Fibroblast of peridontal ligament (primary cell): ENCODE results near the gene SFXN4.
"Not testable (repeated sequence)": the region's sequence is repeated elsewhere in the genome, so short reads cannot be mapped to it uniquely, and the experiment has no call there.

Source experiments
- DNase-seq: peaks from one replicate; pipeline ENCODE4 v3.0.0-alpha.2; 2010; ENCODE audit errors: extremely low read depth

Gene SFXN4

GRCh38 chr10:119190954-119191785, 25.7 kb upstream of the SFXN4 start:
- DNase-seq, result no peak

GRCh38 chr10:119190353-119190752, 24.8 kb upstream of the SFXN4 start:
- peak; percentile 93 for DNase-seq

- peak; percentile 64 for DNase-seq
Observed at GRCh38 chr10:119189811-119190282, 24.3 kb upstream of the SFXN4 start.

- DNase-seq, result no peak
Observed at GRCh38 chr10:119183664-119184412, 18.3 kb upstream of the SFXN4 start.

GRCh38 chr10:119180850-119181400, 15.4 kb upstream of the SFXN4 start:
- DNase-seq, result not testable (repeated sequence)

GRCh38 chr10:119178372-119179119, 13.0 kb upstream of the SFXN4 start, which contains the start of gene PRDX3:
Gene PRDX3 (minus strand): TSS chr10:119178812. CDS start chr10:119178790, 22 bp downstream.
- DNase-seq, result peak; percentile 79

GRCh38 chr10:119177708-119178371, 12.3 kb upstream of the SFXN4 start:
- no peak for DNase-seq

- DNase-seq, result peak; percentile 28
Observed at GRCh38 chr10:119176166-119176565, 10.7 kb upstream of the SFXN4 start.

GRCh38 chr10:119174109-119174508, 8.6 kb upstream of the SFXN4 start:
- DNase-seq, result no peak

- no peak for DNase-seq
Observed at GRCh38 chr10:119167041-119167440, 1.5 kb upstream of the SFXN4 start.

GRCh38 chr10:119166564-119166963, 1.1 kb upstream of the SFXN4 start:
- DNase-seq, result no peak

GRCh38 chr10:119166118-119166500, 595 bp upstream of the SFXN4 start:
- no peak for DNase-seq

- no peak for DNase-seq
Observed at GRCh38 chr10:119162452-119163092, 2.9 kb downstream of the SFXN4 start.

- DNase-seq, result no peak
Observed at GRCh38 chr10:119161680-119162451, 3.6 kb downstream of the SFXN4 start.

GRCh38 chr10:119159332-119159731, 6.2 kb downstream of the SFXN4 start:
- no peak for DNase-seq

- no peak for DNase-seq
Observed at GRCh38 chr10:119153661-119154060, 11.9 kb downstream of the SFXN4 start.

GRCh38 chr10:119153041-119153440, 12.5 kb downstream of the SFXN4 start:
- DNase-seq, result no peak

GRCh38 chr10:119151601-119152000, 13.9 kb downstream of the SFXN4 start:
- DNase-seq, result not testable (repeated sequence)

- DNase-seq, result no peak
Observed at GRCh38 chr10:119149729-119150128, 15.8 kb downstream of the SFXN4 start.

GRCh38 chr10:119149157-119149556, 16.4 kb downstream of the SFXN4 start:
- DNase-seq, result no peak
